Activated CD4-positive, CD25-positive, alpha-beta regulatory T cell treated with anti-CD3 and anti-CD28 coated beads, Interleukin-2, amount 50 U/mL, for 72 hours (primary cell): ENCODE data around the gene PKP2.
"Not testable (repeated sequence)": the region's sequence is repeated elsewhere in the genome, so short reads cannot be mapped to it uniquely, and the experiment has no call there.

ENCODE experiments used
- DNase-seq: peaks from one replicate; pipeline ENCODE4 v3.0.0; 2021

The PKP2 gene

DNA sequence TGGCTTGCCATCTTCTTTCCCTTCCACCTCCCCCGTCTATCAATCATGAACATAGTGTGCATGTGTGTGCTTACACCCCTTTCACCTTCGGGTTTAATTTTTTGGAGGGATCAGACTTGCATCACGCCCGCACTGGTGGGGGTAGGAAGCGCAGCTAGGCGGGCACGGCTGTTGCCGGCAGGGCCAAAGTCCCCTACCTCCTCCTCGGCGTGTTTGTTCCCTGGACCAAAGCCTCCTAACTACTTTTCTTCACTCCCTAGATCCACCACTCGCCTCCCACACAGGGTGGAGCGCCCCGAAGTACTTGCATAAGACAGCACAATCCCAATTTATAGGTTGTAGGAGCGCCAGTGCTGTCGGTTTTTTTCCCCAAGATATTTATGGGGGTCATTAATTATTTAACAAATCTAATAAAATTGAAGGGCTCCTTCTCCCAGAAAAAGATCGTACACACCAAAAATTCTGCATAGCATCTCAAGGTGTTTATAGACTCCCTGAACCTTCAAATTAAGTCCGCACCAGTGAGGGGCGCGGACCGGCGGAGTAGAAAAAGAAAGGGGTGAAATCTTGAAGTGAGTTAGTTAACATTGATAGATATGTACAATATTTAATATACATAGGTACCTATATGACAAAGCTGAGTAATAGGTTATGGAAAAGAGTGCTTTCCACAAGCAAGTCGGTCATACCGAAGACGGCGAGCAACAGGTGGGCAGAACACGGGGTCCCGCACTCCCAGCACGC is 717 bp downstream of the PKP2 start:
- no peak for DNase-seq

DNA sequence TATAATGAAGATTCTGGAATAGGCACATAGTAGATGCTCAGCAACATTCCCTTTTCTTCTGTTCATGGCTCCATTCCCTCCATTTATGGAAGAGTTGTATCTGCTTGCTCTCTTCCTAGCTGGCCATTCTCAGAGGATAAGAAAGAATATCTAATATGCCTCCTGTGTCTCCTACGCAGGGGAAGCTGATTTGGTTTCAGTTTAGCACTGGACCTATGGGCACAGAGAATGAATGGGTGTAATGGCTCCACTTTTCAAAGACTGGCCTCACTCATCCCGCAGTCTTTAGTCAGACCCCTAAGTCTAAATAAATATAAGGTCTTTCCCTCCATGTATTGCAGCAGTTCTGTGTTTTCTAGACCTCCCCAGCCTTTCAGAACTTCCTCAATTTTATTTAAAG is 2.0 kb downstream of the PKP2 start:
- DNase-seq, result no peak

DNA sequence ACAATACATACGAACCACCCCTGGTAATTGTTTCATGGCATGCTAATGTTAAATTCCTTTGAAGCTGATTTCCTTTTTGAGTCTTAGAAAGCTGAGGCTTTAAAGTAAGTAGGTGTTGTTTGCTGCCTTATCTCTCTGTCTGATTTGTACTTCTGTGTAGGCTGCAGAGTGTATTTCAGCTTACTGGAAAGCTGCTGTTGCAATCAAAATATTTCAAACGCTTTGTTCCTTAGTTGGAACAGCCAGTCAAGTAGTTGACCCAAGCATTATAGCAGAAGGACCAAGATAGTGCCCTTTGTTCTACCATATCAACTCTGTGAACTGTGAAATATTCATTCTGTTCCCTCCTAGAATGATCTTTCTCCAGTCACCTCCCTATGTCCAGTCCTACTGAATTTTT is 3.1 kb downstream of the PKP2 start:
- DNase-seq, result no peak

DNA sequence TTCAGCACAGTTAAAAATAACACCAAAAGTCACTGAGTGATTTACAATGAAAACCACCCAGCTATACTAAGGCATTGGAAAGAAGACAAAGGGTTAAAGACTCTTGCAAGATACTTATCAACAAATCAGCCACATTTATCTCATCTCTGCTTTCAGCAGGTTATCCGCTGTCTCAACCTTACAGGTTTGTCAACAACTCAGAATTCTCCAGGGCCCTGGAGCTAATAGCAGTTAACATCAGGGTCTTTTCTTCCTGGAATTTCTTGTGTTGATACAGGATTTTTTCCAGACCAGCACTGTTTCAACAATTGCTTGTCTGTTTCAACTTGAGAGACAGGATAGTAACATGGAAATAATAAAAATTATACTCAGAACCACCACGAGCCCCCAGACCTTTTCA is 3.5 kb downstream of the PKP2 start:
- no peak for DNase-seq

DNA sequence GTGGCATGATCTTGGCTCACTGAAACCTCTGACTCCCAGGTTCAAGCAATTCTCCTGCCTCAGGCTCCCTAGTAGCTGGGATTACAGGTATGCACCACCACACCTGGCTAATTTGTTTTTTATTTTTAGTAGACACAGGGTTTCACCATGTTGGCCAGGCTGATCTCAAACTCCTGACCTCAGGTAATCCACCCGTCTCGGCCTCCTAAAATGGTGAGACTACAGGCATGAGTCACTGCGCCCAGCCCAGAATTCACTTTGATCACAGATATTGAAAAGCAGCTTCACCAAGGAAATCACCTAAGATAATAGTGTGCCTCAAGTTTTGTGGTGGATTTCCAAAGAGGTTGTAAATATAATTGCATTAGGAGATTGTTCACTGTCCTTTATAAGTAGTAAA is 4.2 kb downstream of the PKP2 start:
- not testable (repeated sequence) for DNase-seq

DNA sequence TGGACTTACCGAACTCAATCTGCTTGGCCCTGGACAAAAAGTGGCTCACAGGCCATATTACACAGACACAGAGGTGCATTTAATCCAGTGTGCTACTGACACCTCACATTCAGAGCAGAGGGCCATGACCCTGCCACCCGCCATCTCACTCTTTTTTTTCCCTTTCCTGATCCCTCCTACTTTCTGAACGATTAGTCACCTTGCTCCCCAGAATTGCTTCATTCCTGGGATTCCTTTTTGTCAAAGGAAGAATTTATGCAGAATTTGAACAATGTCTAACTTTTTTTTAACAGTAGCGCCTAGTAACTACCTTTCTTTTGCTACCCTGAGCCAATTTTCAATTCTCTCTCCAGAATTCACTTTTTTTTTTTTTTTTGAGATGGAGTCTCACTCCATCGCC is 4.6 kb downstream of the PKP2 start:
- DNase-seq, result no peak

DNA sequence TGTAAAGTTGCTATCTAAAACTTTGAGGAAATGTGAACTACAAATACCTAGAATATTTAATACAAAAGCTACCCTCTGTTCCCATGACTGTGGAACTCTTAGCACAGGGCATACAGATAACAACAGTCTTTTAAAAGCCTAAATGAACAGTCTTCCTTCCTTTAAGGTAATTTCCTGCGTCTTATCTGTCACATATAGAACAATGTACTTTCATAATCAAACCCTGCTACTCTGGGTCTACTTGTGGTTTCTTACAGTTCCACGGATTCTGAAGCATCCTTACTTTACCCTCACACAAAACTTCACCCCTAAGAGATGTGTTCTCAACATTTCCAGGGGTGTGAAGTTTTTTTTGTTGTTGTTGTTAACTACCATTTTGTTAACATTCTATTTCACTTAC is 5.1 kb downstream of the PKP2 start:
- no peak for DNase-seq

DNA sequence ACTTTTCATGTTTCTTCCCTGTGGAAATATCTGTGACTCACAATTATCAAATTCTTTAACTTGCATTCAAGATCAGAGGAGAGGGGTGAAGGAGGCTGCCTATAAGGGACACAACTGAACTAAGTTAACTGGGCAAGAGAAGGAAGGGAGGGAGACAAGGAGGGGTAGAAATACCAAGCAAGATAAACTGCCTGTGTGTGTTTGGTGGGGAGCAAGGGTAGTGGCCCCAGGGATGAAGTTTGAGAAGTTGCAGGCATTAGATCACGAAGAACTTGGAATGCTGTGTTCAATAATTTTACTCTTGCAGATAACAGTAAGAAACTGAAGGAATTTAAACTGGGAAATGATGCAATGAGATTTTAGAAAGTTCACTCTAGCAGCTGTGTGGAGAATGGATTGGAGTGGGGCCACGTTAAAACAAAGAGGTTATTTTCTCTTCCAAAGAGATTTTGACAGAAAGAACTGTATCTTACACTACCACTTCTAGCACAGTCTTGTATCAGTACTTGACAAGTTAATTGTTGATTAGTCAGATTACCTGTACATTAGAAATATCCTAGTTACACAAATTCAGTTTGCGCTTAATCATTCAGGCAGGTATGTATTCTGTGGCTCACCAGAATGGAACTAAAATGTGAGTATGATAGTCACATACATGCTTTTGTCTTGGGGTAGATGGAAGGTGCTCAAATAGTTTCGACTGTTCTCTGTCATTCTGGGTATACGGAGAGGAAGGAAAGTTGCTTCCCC is 7.4 kb downstream of the PKP2 start:
- no peak for DNase-seq

DNA sequence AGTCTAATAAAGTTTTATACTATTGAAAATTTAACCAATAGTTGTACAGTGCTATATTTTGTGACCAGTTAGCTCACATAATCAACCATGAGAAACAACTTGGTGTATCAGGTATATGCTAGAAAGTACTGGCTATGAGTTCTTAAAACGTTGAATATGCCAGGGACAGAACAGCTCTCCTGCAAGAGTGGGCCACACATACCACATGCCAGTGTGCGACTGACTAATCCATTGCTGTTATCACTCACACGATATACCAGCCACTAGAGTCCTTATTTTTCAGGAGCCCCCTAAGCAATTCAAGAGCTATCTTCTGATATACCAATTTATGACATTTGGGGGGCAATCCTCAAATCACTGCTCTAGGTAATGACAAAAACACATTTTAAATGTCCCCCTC is 9.5 kb downstream of the PKP2 start:
- DNase-seq, result no peak

DNA sequence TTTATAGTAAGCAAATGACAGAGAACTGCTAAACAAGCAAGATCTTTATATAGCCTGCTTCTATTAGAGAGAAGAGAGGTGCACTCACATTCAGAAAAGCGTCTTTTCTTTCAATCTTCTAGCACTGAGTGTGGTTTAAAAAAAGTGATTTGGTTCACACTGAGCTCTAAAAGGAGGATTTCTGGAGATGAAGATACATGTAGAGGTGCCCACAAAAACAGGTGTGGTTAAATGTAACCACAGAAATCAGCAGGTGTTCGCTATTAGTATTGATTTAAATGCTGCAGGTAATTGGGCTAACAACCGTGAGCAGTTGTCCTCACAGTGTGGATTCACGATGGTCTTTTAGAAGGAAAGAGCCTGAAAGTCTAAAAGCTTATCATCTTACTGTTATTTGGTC is 10.7 kb downstream of the PKP2 start:
- no peak for DNase-seq

DNA sequence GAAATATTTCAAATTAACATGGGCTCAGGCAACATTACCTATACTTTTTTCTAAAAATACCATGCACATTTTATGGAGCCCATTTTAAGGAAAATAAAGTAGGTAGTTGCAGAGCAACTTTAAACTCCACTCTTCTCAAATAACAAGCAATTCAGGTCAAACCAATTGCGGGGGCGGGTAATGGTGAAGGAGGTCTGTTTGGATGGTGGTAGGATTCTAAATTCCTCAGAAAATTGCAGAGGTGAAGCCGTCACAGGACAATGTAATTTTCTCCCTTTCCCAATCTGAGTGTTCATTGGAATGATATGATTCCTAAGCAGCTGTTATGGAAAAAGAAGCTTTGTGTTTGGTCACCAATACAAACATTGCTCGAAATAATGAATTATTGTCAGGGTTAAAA is 11.6 kb downstream of the PKP2 start:
- DNase-seq, result no peak

DNA sequence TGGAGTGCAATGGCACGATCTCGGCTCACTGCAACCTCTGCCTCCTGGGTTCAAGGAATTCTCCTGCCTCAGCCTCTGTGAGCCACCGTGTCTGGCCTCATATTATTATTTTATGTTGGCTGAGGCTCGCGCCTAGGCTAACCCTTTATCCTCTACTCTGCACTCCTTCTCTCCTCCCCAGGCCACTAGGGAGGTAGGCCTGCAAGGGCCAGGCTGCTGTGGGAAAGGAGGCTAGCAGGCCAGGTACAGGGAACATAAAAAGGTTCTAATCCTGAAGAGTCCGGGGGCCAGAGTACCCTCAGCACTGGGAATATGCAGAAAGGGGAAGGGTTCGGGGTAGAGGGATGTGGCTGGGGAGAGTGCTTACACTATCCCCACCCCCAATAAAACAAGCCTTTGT is 14.9 kb downstream of the PKP2 start:
- DNase-seq, result no peak

DNA sequence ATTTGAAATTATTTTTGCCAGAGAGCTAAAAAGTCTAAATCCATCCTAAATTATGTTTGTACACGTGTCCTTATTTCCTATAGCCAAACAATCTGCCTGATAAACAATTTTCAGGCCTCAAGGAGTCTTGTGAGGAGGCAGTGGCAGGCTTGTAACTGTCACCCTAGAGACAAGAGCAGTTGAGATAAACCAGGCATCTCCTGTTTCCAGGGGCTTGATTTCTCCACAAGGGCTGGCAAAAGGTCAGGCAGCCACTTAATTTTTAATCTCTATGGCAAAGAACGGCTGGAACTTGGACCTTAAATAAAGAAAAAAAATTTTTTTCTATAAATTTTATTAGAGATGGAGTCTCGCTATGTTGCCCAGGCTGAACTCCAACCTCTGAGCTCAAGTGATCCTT is 15.5 kb downstream of the PKP2 start:
- DNase-seq, result no peak

DNA sequence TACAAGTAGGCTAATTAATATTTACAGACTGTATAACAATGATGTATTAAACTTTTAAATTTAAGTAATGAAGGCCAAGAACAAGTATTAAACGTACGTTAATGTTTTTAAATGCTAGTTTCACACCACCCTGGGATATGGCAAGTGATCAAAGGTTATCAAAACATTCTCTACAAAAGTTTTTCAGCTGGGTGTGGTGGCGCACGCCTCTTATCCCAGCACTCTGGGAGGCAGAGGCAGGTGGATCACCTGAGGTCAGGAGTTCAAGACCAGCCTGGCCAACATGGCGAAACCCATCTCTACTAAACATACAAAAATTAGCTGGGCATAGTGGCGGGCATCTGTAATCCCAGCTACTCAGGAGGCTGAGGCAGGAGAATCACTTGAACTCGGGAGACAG is 17.5 kb downstream of the PKP2 start:
- not testable (repeated sequence) for DNase-seq

DNA sequence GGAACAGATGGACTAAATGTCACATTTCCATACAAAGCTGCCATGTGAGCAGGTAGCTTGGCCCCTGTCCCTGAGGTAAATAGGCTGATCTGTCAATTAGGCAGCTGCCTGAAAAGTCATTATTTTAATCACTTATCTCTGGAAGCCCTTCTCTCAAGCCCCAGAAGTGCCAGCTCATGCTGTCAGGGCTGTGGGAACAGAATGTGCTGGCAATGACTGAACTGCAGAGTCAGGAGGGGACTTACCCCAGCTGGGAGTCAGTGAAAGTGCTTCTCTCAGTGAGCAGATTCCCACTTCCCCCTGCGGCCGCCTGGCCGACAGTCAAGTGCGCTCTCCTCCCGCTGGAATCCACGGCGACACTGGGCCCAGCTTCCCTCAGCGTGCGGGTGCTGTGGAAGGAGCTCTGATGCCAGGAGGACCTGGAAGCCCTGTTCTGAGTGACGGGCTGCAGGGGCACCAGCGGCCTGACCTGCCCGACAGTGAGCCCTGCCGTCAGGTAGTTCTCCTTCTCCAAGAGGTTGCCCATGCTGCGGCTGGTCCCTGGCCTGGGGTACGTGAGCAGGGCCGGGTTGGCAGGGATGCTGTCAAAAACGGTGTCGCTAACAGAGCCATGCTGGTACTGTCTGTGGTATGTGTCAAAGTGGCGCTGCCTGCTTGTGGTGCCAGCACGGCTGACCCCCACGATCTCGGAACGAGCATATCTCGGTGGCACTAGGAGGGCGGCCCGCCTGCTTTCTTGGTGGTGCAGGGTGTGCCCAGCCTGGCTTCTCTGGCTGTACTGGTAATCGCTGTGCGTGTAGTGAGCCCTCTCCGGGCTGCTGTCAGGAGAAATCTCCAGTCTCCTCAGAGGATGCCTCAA is 18.7 kb downstream of the PKP2 start:
- no peak for DNase-seq

DNA sequence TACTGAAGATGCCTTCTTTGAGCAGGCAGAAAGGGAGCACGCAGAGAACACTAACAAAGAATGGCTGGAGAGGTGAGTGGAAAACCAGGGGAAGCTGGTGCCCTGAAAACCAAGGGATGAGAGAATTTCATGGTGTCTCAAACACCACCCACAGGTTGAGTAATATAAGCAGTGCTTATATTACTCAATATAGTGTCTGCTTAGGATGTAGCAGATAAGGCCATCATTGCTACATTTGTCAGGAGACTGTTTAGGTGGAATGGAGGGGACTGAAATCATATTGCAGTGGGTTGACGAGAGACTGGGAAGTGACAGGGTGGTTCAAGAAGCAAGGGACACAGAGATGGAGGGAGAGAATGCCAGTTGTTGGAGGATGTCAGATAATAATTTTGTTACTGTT is 20.6 kb downstream of the PKP2 start:
- no peak for DNase-seq

DNA sequence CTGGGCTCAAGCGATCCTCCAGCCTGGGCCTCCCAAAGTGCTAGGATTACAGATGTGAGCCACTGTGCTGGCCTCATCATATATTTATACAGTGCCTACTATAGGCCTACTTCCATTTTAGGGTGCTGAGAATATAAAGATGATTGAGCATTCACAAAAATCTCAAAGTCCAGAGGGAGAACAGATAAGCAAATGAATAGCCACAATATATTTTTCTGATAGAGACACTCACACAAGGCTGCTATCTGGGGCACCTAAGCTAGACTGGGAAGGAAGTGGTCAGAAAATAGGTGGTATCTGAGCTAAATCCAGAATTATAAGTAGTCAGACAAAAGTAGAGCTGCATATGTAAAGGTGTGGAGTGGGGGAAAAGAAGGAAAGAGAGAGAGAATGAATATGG is 21.6 kb downstream of the PKP2 start:
- DNase-seq, result no peak

DNA sequence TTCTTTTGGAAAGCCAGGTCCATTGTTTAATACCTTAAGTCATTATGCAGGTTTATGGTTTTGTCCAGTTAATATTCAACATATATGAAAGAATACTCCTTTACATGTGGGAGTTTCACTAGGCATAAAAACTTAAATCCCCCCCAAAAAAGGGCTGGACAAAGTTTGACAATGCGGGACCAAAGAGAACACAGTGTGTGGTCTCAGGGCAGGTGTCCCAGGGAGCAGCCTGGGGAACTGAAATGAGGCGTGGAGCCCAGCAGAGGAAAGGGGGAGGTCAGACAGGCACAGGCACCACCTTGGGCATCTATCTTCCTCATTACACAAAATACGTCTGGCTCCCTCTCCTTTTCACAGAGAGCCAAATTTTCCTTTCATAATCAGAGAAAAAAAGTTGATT is 22.5 kb downstream of the PKP2 start:
- no peak for DNase-seq

DNA sequence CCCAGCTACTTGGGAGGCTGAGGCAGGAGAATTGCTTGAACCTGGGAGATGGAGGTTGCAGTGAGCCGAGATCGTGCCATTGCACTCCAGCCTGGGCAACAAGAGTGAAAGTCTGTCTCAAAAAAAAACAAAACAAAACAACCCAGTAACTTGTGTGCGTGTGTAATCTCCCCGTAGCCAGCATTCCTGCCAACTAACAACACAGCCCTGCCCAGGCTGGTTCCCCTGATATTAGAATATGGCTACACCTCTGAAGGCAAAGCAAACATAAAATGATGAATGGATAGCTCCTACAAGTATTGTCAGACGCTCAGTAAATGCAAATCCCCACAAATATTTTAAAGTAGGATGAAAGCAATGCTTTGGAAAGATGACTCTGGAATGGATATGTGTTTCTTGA is 24.2 kb downstream of the PKP2 start:
- not testable (repeated sequence) for DNase-seq

DNA sequence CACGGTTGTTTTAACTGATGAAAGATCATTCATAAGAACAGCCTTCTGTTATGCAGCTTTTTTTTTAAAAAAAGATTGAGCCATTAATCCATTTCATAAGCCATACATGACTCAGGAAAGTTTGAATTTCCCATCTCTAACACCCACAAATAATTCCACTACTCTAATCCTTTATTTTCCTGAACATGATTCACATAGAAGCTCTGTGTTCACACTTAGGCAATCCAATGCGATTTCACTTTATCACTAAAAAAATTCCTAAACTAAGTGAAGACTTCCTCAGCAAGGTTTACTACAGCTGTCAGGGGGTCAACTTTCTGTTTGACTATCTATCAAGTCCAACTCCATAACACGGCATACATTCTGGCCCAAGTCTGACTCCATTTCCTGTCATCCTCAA is 25.9 kb downstream of the PKP2 start:
- DNase-seq, result no peak

DNA sequence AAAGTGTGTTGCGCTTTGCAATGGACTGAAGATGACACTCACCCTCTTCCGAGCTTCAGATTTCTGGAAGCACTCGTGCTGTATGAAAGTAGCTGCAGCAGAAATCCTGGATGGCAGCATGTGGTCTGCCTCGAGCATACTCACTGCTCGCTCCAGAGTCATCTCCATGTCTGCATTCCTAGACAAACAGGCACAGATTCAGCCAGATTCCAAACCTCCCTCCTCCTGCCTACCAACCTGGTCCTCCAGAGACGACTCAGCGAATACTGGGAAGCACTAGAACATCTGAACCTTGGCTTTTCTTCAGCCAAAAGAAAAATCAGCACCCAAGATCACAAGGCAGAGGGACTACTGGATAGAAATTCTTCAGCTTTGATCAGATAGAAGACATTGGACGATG is 27.7 kb downstream of the PKP2 start:
- no peak for DNase-seq

DNA sequence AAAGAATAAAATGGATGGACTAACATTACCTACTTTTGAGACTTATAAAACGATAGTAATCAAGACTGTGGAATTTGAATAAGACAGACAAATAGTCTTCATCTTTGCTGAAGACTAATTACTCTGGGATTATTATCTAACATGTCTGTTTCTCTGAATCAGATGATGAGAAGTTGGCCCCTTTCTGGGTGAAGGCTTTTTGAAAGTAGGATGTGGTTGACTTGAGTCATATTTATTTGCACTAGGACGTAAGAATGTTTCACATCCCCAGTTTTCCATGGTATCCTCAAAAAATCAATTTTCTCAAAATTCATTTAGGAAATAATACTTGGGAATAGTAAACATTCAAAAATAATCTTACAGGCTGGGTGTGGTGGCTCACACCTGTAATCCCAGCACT is 31.8 kb downstream of the PKP2 start:
- DNase-seq, result no peak

DNA sequence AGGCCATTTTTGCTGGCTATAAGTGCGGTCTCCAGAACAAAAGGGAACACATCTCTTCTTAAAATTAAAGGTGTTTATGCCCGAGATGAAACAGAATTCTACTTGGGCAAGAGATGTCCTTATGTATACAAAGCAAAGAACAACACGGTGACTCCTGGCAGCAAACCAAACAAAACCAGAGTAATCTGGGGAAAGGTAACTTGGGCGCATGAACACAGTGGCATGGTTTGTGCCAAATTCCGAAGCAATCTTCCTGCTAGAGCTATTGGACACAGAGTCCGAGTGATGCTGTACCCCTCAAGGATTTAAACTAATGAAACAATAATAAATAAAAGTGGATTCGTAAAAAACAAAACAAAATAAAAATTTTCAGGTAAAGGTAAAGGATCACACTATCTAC is 33.4 kb downstream of the PKP2 start:
- DNase-seq, result no peak

DNA sequence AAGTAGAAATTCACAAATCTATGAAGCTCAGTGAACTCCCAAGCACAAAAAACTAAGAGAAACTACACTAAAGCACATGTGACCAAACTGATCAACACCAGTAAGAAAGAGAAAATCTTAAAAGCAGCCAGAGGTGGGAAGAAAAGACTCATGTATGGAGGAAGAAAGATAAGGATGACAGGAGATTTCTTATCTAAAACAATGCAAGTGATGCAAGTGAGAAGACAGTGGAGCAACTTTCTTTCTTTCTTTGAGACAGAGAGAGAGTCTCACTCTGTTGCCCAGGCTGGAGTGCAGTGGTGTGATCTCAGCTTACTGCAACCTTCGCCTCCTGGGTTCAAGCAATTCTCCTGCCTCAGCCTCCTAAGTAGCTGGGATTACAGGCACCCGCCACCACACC is 34.9 kb downstream of the PKP2 start:
- DNase-seq, result not testable (repeated sequence)
